Epithelial cell of prostate (primary cell): ENCODE measurements around the gene GATA3.

Source experiments
- DNase-seq: peaks from one replicate; pipeline ENCODE4 v3.0.0-alpha.2; 2011; ENCODE audit warnings: low read depth, low spot score
- H3K27ac ChIP-seq: fragments of 450-650 bp; 2 replicates; pipeline ENCODE4 v1.5.1; 2017; ENCODE audit warnings: mild to moderate bottlenecking

Gene GATA3

GRCh38 chr10:8061274-8062211 lies 7.1 kb downstream of the GATA3 start:
- H3K27ac ChIP-seq: peak overlapping the region; percentile 92
- DNase-seq: no peak

- no peak overlapping the region for H3K27ac ChIP-seq
- DNase-seq: no peak
These were observed 8.8 kb downstream of the GATA3 start for GRCh38 chr10:8063128-8063908.

GRCh38 chr10:8063935-8064334 lies 9.4 kb downstream of the GATA3 start:
- H3K27ac ChIP-seq: no peak overlapping the region

GRCh38 chr10:8064436-8064835 lies 9.9 kb downstream of the GATA3 start:
- H3K27ac ChIP-seq: no peak overlapping the region
- DNase-seq: no peak

More at GRCh38 chr10:8063935-8064334, 9.4 kb downstream of the GATA3 start:
- no peak for DNase-seq

- DNase-seq: peak; percentile 41
These were observed 11.2 kb downstream of the GATA3 start for GRCh38 chr10:8065651-8066050.

GRCh38 chr10:8066124-8066523 lies 11.6 kb downstream of the GATA3 start:
- H3K27ac ChIP-seq: no peak overlapping the region
- DNase-seq: no peak

More at GRCh38 chr10:8065651-8066050, 11.2 kb downstream of the GATA3 start:
- H3K27ac ChIP-seq: no peak overlapping the region

GRCh38 chr10:8066797-8067196 lies 12.3 kb downstream of the GATA3 start:
- no peak overlapping the region for H3K27ac ChIP-seq
- DNase-seq: no peak

DNA sequence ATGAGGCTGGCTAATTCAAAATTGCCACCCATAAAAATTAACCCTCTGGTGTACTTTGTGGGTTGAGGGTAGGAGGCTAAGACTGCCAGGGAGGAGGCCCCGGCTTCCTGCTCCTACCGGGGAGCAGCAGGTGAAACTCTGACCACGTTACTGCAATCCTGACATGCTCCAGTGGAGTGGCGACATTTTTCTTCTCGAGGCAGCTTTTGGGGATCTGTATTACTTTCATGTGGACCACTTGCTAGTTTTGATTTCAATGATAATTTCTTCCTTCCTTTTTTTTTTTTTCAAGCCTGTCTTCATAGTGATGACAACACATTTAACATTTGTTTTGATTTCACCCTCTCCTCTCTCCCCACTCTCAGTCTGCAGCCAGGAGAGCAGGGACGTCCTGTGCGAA lies 14.6 kb downstream of the GATA3 start:
- no peak overlapping the region for H3K27ac ChIP-seq
- no peak for DNase-seq

DNA sequence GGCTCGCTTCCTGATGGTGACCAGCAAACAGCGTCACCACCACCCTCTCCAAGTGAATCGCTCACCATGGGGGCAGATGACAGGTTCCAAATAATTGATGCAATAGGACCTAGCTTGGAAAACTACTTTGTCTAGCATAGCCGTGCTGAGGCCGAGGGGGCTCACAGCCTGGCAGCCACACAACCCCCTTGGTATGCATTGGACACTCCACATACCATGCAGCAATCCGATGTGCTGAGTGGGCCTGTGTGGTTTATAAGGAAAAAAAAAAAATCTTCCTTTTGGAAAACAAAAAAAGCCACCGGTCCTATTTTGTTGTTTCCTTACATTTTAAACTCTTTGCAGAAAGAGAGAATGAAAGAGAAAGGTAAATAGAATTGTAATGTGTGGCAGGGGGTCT lies 15.1 kb downstream of the GATA3 start:
- H3K27ac ChIP-seq: no peak overlapping the region

DNA sequence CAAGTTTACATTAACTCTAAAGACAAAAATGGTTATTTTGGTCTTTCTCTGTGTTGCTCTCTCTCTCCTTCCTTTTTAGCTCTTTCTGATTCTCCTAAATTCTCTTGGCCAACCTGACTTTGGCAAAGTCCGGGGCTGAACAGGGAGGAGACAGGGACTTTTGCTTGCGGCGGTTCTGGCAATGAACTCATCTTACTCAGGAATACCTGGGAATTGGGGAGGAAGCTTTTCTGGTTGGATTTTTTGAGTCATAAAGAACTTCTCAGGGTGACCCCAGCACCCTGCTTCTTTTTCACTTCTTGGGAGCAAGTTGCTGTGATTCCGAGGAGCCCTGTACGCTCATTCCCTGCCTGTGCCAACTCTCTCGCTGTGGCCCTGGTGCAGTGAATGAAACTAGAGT lies 16.0 kb downstream of the GATA3 start:
- no peak for DNase-seq
- H3K27ac ChIP-seq: no peak overlapping the region

More for the DNA sequence above, 15.1 kb downstream of the GATA3 start:
- no peak for DNase-seq

DNA sequence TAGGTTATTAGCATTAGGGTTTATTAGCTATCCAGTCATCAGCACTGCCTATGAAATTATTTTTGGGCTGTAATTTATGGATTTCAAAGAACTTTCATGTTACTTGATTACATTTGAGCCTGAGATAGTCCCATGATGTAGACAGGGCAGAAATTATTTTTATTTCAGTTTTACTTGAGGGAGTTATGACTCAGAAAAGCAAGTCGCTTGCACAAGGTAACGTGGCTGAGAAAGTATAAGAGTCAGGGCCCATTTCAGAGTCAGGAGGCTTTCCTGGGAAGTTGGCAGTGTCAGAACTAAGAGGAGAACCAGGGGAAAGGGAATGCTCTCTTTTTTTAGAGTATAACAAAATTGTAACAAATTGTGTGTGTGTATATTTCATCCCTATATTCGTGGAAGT lies 16.5 kb downstream of the GATA3 start:
- DNase-seq: no peak

DNA sequence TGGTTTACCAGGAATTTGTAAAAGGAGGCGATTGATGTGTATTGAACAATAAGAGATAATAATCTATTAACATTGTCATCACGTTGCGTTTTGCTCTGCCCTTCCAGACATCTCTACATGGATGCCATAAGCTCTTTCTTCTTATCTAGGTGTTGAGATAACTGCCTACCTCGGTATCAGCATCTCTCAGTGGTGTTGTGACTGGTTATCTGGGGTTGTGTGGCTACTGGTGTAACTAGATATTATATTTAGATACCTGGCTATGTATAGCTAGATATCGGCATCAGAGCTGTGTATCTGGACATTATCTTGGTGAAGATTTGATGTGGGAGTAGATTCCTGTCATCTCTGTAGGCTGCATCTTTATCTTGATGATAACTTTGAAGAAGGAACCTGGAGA lies 17.2 kb downstream of the GATA3 start:
- no peak for DNase-seq
- H3K27ac ChIP-seq: no peak overlapping the region

More for the DNA sequence above, 16.5 kb downstream of the GATA3 start:
- no peak overlapping the region for H3K27ac ChIP-seq

DNA sequence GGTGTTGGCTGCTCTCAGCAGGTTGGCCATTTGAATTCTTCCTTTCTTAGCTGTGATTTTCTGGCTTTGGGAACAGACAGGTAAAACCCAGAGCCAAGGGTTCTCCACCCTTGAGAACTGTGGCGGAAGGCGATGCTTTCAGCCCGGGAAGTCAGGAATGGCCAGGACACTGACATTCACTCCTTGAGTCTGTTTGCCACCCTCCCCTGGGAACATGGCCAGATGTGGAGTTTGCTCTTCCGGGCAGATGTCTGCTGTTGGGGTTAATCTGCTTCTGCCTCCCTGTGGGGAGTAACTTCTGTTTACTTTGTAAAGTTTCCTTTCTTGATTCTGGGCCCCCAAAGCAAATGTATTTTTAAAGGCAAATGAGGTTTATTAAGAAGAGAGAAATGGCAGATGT lies 17.7 kb downstream of the GATA3 start:
- H3K27ac ChIP-seq: no peak overlapping the region
- DNase-seq: no peak

GRCh38 chr10:8073691-8074416 lies 19.4 kb downstream of the GATA3 start:
- no peak for DNase-seq
- no peak overlapping the region for H3K27ac ChIP-seq

DNA sequence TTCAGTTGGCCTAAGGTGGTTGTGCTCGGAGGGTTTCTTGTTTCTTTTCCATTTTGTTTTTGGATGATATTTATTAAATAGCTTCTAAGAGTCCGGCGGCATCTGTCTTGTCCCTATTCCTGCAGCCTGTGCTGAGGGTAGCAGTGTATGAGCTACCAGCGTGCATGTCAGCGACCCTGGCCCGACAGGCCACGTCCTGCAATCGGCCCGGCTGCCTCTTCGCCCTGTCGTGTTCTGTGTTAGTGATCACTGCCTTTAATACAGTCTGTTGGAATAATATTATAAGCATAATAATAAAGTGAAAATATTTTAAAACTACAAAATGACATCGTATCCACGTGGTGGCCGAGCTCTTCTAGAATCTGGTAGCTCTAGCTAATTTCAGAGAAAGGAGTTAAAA lies 20.4 kb downstream of the GATA3 start:
- H3K27ac ChIP-seq: no peak overlapping the region
- no peak for DNase-seq

DNA sequence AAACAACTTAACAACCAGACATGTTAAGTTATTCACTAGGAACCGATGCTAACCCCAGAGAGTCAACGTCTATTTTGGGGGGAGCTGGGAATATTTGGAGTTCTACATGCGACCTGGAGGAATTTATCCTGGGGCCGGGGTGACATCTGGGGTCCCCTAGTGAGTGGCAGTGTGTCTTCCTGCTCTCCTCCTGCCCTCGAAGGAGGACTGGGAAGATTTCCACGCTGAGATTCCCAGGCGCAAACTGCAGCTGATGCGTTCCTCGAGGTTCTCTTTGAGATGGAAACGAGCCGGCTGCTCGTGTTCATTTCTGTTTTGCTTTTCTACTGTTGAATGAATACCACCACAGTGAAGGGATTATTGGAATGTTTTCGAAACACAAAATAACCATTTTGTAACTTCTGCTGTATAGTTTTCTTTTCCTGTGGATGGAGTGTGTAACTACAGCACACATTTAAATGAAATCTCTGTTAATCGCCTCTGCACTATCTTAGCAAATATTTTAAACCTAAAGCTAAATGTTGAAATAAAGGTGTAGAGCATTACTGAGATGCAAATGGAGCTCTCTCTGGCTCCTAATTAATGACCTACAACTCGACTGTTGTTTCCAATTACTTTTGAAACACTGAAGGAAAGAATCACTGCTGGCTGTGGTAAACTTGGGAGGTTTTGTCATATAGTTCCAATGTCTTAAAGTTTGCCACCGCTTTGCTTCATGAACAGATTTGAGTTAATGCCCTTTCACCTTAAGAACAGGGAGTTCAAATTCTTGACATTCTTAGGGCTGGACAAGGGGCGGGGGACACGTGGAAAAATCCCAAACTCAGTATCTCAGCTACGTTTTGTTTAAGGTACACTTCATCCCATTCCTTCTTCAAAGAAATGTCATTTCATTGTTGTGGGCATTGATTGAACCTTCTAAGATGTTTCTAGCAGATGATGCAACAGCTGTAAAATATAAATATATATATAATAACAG lies 21.1 kb downstream of the GATA3 start:
- no peak for DNase-seq
- peak overlapping the region; percentile 11 for H3K27ac ChIP-seq

DNA sequence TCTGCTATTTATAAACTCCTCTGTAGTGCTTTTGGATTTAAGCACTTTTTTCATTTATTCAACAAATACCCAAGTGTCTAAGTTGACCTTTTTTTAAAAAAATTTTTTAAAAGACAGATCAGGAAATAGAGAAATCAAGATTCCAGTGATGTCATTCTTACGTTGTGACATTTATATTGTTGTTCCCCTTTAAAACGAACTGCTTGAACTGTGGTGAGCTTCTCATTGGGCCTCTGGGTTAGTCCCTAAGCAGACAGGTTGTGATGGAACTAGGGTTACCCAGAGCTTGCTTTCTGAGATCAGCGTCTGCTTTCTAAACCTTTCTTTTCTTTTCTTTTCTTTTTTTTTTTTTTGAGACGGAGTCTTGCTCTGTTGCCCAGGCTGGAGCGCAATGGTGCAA lies 22.4 kb downstream of the GATA3 start:
- DNase-seq: no peak
- H3K27ac ChIP-seq: no peak overlapping the region

DNA sequence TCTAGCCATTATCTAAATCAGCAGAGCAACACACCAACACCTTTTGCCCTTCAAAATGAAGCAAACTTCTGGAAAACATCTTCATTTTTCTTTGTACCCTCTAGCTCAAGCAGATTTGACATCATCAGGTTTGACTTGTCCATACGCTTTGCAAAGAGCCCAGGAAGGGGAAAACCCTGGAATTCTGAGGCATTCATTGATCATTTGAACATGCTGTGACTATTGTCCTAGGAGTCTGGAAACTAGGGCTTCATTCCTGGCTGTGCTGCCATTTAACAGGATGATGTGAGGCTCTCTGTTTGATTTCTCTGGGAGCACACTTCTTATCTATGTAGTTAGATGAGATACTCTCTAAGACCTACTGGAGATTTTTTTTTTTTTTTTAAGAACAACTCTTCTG lies 23.5 kb downstream of the GATA3 start:
- no peak overlapping the region for H3K27ac ChIP-seq
- no peak for DNase-seq

- no peak overlapping the region for H3K27ac ChIP-seq
- DNase-seq: no peak
These were observed 24.6 kb downstream of the GATA3 start for GRCh38 chr10:8079126-8079525.
